Muscle layer of colon (tissue), 2 donors: ENCODE data around the gene OR10C1.
"Not testable (repeated sequence)": the region's sequence is repeated elsewhere in the genome, so short reads cannot be mapped to it uniquely, and the experiment has no call there.

Experiments
- H3K27ac ChIP-seq: one replicate; pipeline ENCODE4 v1.7.0; 2013; ENCODE audit warnings: low read depth, mild to moderate bottlenecking, low read length, moderate library complexity
- H3K27me3 ChIP-seq, 2 donors: one replicate each; pipeline ENCODE4 v1.7.0; 2013; ENCODE audit warnings: low read length in 2 of 2, mild to moderate bottlenecking in 2 of 2; ENCODE audit not compliant: insufficient read depth in 2 of 2, control insufficient read depth in 1 of 2
- H3K36me3 ChIP-seq: one replicate; pipeline ENCODE4 v1.7.0; 2013; ENCODE audit warnings: mild to moderate bottlenecking, low read length; ENCODE audit not compliant: insufficient read depth
- H3K4me1 ChIP-seq: one replicate; pipeline ENCODE4 v1.7.0; 2013; ENCODE audit warnings: mild to moderate bottlenecking, low read length; ENCODE audit not compliant: insufficient read depth
- H3K4me3 ChIP-seq, 2 donors: one replicate each; pipeline ENCODE4 v1.7.0; 2013; ENCODE audit warnings: low read length in 2 of 2, low read depth in 1 of 2, mild to moderate bottlenecking in 1 of 2, moderate library complexity in 1 of 2
- H3K9ac ChIP-seq: one replicate; pipeline ENCODE4 v1.7.0; 2013; ENCODE audit warnings: low read length
- H3K9me3 ChIP-seq: one replicate; pipeline ENCODE4 v1.7.0; 2013; ENCODE audit warnings: mild to moderate bottlenecking, low read length
- donor health status: abdominal sarcoma.
- donor health status: Adenocarcinoma of cecum.

The OR10C1 gene

GRCh38 chr6:29444031-29444430, 4.9 kb downstream of the OR10C1 start:
- H3K27me3 ChIP-seq, H3K9ac ChIP-seq, H3K4me3 ChIP-seq, H3K36me3 ChIP-seq, H3K9me3 ChIP-seq, H3K27ac ChIP-seq, H3K4me1 ChIP-seq: not testable (repeated sequence)

GRCh38 chr6:29447670-29448069, 8.6 kb downstream of the OR10C1 start:
- Histone ChIP-seq H3K4me3 (no peak overlapping the region), H3K9ac (no peak overlapping the region), H3K27me3 (no peaks in the 10 kb centered on the region), H3K36me3 (no peaks in the 10 kb centered on the region), H3K27ac (no peak overlapping the region), H3K4me1 (no peaks in the 10 kb centered on the region), H3K9me3 (no peaks in the 10 kb centered on the region)

- Histone ChIP-seq H3K9me3 (no peaks in the 10 kb centered on the region), H3K9ac (no peak overlapping the region), H3K36me3 (no peaks in the 10 kb centered on the region), H3K27me3 (no peaks in the 10 kb centered on the region), H3K4me1 (no peaks in the 10 kb centered on the region), H3K4me3 (no peak overlapping the region), H3K27ac (no peak overlapping the region)
Measured at GRCh38 chr6:29451471-29452193, 12.5 kb downstream of the OR10C1 start.

GRCh38 chr6:29456971-29457370, 17.9 kb downstream of the OR10C1 start, which contains the start of the genes OR11A1 and OR2H1:
Gene OR11A1 (minus strand): TSS chr6:29457071. CDS start chr6:29427641, 29,430 bp downstream.
Gene OR2H1 (plus strand): TSS chr6:29457155. CDS start chr6:29461770, 4,615 bp downstream.
- no peak within 1 kb of the TSS for H3K4me3 ChIP-seq
- no peaks in the 10 kb centered on the region for H3K27me3 ChIP-seq
- no peak within 1 kb of the TSS for H3K9ac ChIP-seq
- no peak within 1 kb of the TSS for H3K27ac ChIP-seq
- no peaks in the 10 kb centered on the region for H3K9me3 ChIP-seq
- no peaks in the 10 kb centered on the region for H3K4me1 ChIP-seq
- no peaks in the 10 kb centered on the region for H3K36me3 ChIP-seq

GRCh38 chr6:29461021-29461814, 22.1 kb downstream of the OR10C1 start:
- Histone ChIP-seq H3K9ac (no peak overlapping the region), H3K4me1 (no peaks in the 10 kb centered on the region), H3K36me3 (no peaks in the 10 kb centered on the region), H3K27ac (no peak overlapping the region), H3K9me3 (no peaks in the 10 kb centered on the region), H3K4me3 (no peak overlapping the region), H3K27me3 (no peaks in the 10 kb centered on the region)

- Histone ChIP-seq H3K9me3 (no peaks in the 10 kb centered on the region), H3K27me3 (no peaks in the 10 kb centered on the region), H3K36me3 (no peaks in the 10 kb centered on the region), H3K4me1 (no peaks in the 10 kb centered on the region), H3K27ac (no peak overlapping the region), H3K4me3 (no peak overlapping the region), H3K9ac (no peak overlapping the region)
Measured at GRCh38 chr6:29462022-29462421, 22.9 kb downstream of the OR10C1 start.

GRCh38 chr6:29465279-29465678, 26.2 kb downstream of the OR10C1 start:
- no peaks in the 10 kb centered on the region for H3K9me3 ChIP-seq
- no peaks in the 10 kb centered on the region for H3K27me3 ChIP-seq
- no peak overlapping the region for H3K4me3 ChIP-seq
- H3K4me1 ChIP-seq: no peaks in the 10 kb centered on the region
- no peak overlapping the region for H3K27ac ChIP-seq
- H3K36me3 ChIP-seq: no peaks in the 10 kb centered on the region
- no peak overlapping the region for H3K9ac ChIP-seq

- Histone ChIP-seq H3K9ac (no peak overlapping the region), H3K36me3 (no peaks in the 10 kb centered on the region), H3K9me3 (no peaks in the 10 kb centered on the region), H3K4me3 (no peak overlapping the region), H3K27me3 (no peaks in the 10 kb centered on the region), H3K4me1 (no peaks in the 10 kb centered on the region), H3K27ac (no peak overlapping the region)
Measured at GRCh38 chr6:29465801-29466200, 26.7 kb downstream of the OR10C1 start.

- H3K36me3 ChIP-seq: no peaks in the 10 kb centered on the region
- H3K4me3 ChIP-seq: no peak overlapping the region
- H3K27ac ChIP-seq: no peak overlapping the region
- H3K9ac ChIP-seq: no peak overlapping the region
- no peaks in the 10 kb centered on the region for H3K4me1 ChIP-seq
- H3K9me3 ChIP-seq: no peaks in the 10 kb centered on the region
- H3K27me3 ChIP-seq: no peaks in the 10 kb centered on the region
Measured at GRCh38 chr6:29466241-29466640, 27.1 kb downstream of the OR10C1 start.

GRCh38 chr6:29474996-29475395, 35.9 kb downstream of the OR10C1 start:
- H3K9ac ChIP-seq: no peak overlapping the region
- no peaks in the 10 kb centered on the region for H3K9me3 ChIP-seq
- H3K4me1 ChIP-seq: no peaks in the 10 kb centered on the region
- no peaks in the 10 kb centered on the region for H3K36me3 ChIP-seq
- H3K27ac ChIP-seq: no peak overlapping the region
- H3K4me3 ChIP-seq: no peak overlapping the region
- H3K27me3 ChIP-seq: no peaks in the 10 kb centered on the region

- H3K36me3 ChIP-seq: no peaks in the 10 kb centered on the region
- H3K4me3 ChIP-seq: no peak overlapping the region
Measured at GRCh38 chr6:29477923-29478450, 38.9 kb downstream of the OR10C1 start.

More at GRCh38 chr6:29477923-29478450, 38.9 kb downstream of the OR10C1 start:
- H3K27ac ChIP-seq: no peak overlapping the region
- no peaks in the 10 kb centered on the region for H3K27me3 ChIP-seq
- no peaks in the 10 kb centered on the region for H3K9me3 ChIP-seq
- no peaks in the 10 kb centered on the region for H3K4me1 ChIP-seq
- no peak overlapping the region for H3K9ac ChIP-seq
